Amygdala (tissue), 56 donors: ENCODE results near the gene ZSCAN25.
A peak's percentile ranks its signal among the peaks of the same experiment; 100 is the strongest.
"Not testable (repeated sequence)": the region's sequence is repeated elsewhere in the genome, so short reads cannot be mapped to it uniquely, and the experiment has no call there.

ENCODE experiments used
- DNase-seq, 56 donors: peaks; one replicate each; lab custom pipeline; 2025; lab: John Stamatoyannopoulos, UW

The ZSCAN25 gene

GRCh38 chr7:99615989-99616358 is 772 bp upstream of the ZSCAN25 start:
- DNase-seq = no peak

DNA sequence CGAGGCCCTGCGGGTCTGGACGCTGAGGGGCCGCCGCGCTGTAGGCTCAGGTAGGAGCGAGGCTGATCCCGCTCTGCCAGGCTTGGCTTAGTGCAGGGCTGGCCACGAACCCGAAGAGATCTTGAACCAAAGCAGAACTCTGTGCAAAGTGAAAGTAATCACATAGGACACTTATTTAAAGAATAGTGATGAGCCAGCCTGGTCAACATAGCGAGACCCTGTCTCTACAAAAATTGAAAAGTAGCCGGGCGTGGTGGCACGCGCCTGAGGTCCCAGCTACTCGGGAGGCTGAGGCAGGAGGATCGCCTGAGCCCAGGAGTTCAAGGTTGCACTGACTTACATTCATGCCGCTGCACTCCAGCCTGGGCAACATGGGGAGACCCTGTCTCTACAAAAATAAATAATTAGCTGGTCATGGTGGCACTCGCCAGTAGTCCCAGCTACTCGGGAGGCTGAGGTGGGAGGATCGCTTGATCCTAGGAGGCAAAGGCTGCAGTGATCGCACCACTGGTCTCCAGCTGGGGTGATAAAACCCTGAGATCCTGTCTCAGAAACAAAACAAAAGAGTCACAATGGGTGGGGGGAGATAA is 541 bp downstream of the ZSCAN25 start:
- DNase-seq = no peak

GRCh38 chr7:99618726-99619125 is 2.0 kb downstream of the ZSCAN25 start:
- no peak for DNase-seq

DNA sequence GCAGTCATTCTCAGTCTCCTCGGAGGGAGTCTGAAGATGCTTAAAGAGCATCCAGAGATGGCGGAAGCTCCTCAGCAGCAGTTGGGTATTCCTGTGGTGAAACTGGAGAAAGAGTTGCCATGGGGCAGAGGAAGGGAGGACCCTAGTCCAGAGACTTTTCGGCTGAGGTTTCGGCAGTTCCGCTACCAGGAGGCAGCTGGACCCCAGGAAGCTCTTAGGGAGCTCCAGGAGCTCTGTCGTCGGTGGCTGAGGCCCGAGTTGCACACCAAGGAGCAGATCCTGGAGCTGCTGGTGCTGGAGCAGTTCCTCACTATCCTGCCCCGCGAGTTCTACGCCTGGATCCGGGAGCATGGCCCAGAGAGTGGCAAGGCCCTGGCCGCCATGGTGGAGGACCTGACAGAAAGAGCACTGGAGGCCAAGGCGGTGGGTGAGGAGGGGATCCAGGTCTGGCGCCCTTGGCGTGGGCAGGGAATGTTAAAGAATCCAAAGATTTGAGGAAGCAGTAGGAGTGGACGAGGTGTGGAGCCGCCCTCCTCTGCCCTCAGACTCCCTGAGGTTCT is 2.9 kb downstream of the ZSCAN25 start:
- DNase-seq = no peak

DNA sequence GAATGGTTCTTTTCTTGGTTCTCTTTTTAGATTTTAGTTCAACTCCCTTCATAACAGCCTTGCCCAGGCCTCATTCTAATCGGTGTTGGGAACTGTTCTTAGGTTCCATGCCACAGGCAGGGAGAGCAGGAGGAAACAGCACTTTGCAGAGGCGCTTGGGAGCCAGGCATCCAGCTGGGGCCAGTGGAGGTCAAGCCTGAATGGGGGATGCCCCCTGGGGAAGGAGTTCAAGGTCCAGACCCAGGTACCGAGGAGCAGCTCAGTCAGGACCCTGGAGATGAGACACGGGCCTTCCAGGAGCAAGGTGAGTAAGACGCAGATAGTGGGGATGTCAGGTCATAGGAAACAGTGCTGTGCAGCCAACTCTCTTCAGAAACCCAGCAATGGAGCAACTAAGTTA is 4.5 kb downstream of the ZSCAN25 start:
- no peak for DNase-seq

GRCh38 chr7:99622596-99622995 is 5.8 kb downstream of the ZSCAN25 start:
- no peak for DNase-seq

DNA sequence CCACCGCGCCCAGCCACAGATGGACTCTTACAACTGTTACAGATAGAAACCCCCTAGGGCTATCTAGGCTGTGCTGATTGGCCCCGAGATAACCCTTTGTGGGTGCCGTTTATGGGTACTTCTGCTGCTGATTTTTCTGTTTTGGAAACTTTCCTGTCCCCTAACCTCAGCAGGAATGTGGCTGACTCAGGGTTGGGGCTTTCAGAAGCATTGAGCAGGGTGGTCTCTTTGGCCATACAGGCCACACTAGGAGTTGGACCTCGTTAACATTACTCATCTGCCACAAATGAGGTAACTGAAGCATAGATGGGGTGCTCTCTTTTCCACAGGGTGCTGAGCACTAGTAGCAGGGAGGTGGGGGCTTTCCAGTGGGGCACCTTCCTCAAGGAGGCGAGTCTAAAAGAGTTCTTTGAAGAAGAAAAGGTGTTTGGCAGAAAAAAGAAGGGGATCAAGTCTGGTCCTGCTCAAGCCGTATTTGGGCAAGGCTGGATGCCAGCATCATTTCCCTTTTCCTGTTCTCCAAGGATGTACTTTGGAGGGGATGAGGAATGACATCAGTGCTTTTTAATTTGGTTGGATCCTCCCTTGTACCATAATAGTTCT is 6.4 kb downstream of the ZSCAN25 start:
- no peak for DNase-seq

DNA sequence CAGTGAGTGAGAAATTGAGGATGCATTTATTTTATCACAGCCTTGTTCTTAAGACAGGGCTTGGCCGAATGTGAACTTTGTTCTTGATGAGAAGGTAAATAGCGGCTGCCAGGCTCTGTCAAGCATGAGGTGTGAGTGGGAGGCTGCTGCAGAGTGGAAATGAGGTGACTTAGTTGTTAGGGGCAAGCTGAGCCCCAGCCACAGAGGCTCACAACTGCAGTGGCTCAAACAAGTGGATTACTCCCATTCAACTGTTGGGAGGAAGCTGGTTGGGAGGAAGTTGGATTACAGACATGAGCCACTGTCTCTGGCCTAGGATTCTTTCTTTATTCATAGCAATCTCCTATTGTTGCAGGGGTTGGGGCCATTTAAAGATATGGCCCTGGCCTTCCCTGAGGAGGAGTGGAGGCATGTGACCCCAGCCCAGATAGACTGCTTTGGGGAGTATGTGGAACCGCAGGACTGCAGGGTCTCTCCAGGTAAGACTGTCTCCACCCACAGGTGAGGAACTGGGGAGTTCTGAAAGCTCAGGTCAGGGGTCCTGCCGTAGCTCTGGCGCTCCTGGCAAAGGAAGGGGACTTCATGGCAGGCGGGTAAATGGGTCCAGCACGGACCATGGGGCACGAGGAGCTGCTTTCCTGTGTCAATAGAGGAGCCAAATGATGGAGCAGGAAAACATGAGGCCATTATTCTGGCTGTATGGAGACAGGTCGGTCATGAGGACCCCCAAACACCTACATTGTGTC is 7.1 kb downstream of the ZSCAN25 start:
- no peak for DNase-seq

DNA sequence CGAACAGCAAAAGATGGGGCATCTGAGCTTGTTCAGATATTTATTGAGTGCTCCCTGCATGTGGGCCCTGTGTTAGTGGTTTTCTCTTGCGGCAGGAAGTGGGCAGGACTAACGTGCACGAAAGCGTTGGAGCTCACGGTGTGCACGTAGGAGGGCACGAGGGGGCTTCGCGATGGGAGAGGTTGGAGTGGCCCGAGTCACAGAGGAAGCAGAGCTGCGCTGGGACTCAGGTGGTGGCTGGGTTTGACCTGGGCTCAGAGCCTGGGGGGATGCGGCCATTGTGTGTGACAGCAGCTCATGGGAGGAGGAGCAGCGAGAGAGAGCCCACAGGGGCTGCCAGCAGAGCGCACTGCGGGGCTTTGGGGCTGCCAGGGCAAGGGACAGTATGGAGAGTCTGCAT is 7.7 kb downstream of the ZSCAN25 start:
- no peak for DNase-seq

GRCh38 chr7:99625321-99625720 is 8.6 kb downstream of the ZSCAN25 start:
- no peak for DNase-seq

DNA sequence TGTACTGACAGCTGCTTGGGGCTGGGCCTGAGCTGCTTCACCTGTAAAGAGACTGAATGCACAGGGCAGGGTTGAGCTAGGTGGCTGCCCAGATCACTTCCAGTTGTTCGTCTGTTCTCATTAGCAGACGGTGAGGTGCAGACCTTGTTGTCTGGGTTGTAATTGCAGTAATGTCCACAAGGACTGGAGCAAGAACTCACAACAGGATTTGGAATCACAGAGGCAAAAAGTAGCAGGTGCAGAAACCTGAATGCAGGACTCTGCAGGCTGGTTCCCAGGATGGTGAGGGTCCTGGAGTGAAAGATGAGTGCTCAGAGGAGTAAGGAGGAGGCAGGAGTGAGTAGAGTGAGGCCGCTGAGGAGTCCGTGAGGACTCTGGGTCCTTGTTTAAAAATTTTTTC is 9.2 kb downstream of the ZSCAN25 start:
- no peak for DNase-seq

DNA sequence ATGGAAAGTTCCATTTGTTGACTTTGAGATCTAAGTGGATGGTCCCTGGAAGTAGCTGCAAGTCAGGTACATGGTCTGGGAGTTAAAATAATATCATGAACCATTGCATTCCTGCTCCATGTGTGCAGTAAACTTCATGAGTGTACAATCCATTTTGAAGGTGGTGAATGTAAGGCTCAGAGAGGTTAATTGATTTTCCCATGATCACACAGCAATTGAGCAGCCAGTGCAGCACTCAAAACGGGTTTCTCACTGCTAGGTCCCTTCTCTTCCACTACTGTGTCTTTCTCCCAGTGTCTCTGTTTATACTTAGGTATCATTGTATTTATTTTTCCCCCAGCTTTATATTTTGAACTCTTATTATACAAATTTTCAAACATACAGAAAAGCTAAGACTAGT is 9.9 kb downstream of the ZSCAN25 start:
- no peak for DNase-seq

DNA sequence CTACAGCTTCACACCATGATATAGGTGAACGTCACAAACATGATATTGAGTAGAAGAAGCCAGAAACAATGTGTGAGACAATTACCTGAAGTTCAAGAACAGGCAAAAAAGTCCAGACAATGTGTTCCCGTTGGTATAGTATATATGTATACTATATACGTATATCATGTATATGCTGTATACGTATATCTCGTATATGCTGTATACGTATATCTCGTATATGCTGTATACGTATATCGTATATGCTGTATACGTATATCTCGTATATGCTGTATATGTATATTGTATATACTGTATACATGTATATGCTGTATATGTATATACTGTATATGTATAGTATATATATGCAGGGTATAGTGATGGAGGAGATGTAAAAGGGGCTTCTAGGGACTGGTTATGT is 10.8 kb downstream of the ZSCAN25 start:
- DNase-seq = no peak

DNA sequence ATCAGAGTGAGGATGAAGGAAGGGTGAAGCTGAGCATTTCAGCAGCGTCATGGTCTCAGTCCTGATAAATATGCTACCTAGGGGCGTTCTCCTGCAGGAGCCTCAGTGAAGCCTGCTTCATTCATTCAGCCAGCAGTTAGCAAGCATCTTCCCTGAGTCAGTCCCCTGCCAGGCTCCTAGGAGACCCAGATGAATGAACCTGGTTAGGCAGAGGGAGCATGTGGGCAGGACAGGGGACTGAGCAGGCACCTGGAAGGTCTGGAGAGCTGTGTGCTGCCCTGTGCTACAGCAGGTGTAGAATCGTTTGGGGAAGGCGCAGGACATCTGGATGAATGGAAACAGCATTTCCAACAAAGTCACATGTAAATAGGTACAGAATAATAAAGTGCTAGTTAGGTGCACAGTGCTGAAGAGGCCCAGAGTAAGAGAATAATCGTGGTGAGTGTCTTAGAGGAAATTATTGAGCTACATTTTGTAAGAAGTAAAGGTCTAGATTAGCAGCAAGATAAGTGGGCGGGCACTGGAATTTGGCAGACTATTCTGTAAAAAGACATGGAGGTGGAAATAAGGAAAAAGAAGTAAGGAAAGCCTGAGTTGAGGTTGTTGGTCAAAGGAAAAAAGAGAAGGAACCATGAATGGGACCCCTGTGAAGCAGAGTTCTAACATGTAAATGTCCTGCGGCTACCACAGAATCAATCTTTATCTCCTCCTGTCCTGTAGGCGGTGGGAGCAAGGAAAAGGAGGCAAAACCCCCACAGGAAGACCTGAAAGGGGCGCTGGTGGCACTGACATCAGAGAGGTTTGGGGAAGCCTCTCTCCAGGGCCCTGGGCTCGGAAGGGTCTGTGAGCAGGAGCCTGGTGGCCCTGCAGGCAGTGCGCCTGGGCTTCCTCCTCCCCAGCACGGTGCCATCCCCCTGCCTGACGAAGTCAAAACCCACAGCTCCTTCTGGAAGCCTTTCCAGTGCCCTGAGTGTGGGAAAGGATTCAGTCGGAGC is 12.0 kb downstream of the ZSCAN25 start:
- peak in 1 of 56 donors; percentile 8 for DNase-seq

GRCh38 chr7:99629643-99630042 is 12.9 kb downstream of the ZSCAN25 start:
- DNase-seq = no peak

- peak in 14 of 56 donors; percentile 2 to 35 (median 18) for DNase-seq
Measured at GRCh38 chr7:99631295-99632109, 14.8 kb downstream of the ZSCAN25 start.

- DNase-seq = not testable (repeated sequence)
Measured at GRCh38 chr7:99637414-99637813, 20.7 kb downstream of the ZSCAN25 start.

DNA sequence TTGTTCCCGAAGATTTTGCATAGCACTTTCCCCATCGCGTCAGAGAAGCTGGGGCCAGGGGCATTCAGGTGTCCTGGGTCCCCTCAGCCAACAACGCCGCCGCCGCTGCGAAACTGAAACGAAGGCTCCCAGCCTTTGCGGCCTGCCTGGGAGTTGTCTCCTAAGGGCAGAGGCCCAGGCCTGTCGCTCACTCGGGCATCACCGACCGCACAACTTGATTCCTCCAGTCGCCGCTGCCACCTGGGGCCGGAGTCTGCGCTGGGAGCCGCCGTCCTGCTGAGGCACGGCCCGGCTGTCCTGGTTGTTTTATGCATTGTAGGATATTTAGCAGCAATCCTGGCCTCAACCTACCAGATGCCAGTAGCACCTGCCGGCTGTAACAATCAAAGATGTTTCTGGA is 22.0 kb downstream of the ZSCAN25 start:
- DNase-seq = no peak

DNA sequence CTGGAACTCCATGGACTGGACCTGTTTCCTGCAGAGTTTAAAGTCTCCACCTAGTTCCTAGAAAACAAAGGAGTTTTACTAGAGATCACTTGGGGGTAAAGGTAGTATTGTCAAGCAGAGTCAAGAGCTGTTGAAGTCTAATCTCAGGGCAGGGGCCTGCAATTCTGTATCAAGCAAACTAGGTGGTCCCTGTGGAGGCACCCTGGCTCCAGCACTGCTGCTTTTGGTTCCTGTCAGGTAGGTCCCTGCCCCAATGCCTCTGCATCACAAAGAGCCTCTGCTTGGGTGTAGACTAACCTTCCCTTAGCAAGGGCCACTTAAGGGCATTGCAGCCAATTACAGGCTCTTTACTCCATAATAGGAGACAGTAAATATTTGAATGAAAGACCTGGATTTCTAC is 22.5 kb downstream of the ZSCAN25 start:
- no peak for DNase-seq

DNA sequence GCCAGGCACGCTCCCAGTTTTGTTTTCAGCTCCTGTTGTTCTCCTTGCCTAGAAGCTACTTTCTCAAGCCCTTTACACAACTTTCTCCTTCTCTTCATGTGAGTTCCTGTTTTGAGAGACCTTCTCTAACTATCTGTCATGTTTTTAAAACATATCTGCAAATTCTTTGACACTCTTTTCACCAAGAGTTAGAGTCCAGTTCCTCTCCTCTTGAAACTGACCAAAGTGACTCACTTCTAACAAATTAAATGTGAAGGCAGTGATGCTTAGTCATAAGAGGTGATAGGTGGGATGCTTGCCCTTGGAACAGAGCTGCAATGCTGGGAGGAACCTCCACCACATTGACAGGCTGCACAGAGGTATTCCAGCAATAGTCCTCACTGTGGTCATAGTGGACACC is 25.3 kb downstream of the ZSCAN25 start:
- DNase-seq = no peak
